HG02763 (cell line): ENCODE results near the gene CLIC3.

Experiments used
- ATAC-seq: cut with Tn5 transposase; IDR thresholded peaks from one replicate; pipeline ENCODE4 v1.9.1; 2021; ENCODE audit warnings: mild to moderate bottlenecking, moderate library complexity; ENCODE audit not compliant: unreplicated experiment

The CLIC3 gene

DNA sequence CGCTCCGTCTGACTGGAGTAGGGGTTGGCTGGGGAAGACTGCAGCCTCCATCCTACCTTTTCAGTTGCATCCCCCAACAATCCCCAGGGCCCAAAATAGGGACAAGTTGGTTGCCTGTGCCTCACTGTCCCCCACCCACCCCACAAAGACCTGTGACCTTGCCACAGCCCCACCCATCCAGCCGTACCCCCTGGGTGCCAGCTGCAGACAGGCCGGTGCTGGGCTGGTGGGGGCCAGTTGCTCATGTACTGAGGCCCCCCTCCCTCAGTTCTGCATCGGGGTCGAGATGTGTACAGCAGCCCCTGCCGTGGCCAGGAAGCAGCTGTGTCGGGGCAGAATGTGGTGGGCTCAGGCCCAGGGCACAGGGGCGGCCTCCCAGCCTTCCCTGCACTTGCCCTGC, 13.2 kb downstream of the CLIC3 start:
- ATAC-seq, result no peak

DNA sequence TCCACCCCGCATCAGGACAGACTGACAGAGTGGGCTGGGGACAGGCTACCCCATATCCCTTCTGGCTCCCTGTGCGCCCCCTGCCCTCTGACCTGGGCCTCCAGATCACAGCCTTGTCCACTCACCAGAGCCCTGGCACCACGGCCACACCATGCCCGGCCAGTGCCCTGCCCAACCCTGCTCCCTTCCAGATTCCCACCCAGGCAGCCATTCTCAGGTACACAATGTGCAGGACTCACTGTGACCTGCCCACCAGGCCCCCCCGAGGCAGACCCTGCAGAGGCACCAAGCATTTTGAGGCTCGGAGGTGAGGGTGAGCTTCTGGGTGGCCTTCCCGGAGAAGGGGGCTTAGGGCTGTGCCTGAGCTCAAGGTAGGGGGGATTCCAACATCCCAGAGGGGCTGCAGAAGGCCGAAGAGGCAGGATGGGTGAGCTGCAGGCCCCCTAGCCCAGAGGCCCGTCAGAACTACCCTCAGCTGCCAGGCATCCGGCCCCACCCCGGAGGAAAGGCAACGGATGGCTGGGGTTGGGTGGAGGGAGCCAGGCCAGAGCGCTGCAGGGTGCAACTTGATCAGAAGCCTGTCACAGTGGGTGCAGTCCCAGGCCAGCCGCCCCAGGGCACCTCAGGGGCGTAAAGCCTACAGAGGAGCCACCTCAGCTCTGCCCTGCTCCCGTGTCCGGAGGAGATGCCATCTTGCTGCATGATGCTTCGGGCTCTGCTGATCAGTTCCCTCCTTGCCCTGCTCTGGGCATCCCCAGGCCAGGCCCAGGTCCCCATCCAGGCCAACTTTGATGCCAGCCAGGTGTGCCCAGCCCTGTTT, 13.9 kb downstream of the CLIC3 start, which contains the start of gene LCNL1:
TSS of gene LCNL1 (plus strand) at position 762 of the 820 bp plus-strand sequence. CDS start 594 bp downstream, outside the sequence.
- no peak for ATAC-seq

DNA sequence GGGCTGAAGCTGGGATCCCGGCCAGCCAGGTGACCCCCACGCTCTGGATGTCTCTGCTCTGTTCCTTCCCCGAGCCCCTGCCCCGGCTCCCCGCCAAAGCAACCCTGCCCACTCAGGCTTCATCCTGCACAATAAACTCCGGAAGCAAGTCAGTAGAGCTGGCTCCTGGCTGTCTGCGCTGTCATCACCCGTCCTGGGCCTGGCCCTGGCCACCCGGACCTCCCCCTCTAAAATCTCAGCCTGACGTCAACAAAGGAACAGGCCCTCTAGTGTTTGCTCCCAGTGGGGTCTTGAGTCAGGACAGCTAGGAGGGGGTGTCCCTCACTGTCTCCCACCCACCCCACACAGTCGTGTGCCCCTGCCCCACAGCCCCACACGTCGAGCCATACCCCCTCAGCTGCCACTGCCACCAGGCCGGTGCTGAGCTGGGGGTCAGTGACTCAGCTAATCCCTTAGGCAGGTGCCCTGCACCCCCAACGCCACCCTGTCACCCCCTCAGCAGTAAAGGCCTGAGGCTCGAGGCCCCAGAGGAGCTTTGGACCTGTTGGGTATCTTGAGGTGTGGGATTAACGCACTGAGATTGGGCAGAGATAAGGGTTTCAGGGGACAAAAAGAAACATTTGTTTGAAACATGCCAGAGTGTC, 14.7 kb downstream of the CLIC3 start:
- no peak for ATAC-seq

DNA sequence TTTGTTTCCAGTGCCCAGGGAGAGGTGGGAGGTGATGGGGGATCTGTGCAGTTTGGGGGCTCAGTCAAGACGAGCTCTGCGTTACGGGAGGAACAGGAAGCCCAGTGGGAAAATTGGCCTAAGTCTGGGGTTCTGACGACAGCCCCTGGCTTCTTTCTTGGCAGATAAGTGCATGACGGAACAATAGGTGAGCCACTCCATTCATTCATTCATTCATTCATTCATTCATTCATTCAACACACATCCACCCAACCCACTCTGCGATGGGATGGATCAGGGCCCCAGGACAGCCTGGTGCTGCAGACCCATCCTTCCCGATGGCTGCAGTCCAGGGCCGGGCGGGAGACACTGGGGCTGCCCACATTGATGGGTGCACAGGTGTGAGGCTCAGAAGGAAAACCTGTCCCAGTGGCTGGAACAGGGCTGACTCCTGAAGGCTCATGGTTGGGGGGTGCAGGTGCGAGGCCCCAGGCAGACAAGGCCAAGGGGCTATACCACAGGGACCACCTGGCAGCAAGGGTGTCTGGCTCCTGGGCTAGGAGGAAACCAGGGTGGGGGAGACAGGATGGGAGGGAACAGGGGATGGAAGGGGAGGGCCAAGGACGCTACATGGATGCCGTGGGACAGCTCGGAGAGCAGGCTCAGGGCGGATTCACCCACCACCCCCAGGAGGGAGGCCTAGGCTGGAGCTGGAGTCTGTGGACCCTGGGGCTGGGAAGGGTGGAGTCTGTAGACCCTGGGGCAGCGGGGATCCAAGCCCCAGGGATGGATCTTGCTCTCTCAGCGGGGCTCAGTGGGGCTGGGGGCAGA, 15.5 kb downstream of the CLIC3 start:
- no peak for ATAC-seq

DNA sequence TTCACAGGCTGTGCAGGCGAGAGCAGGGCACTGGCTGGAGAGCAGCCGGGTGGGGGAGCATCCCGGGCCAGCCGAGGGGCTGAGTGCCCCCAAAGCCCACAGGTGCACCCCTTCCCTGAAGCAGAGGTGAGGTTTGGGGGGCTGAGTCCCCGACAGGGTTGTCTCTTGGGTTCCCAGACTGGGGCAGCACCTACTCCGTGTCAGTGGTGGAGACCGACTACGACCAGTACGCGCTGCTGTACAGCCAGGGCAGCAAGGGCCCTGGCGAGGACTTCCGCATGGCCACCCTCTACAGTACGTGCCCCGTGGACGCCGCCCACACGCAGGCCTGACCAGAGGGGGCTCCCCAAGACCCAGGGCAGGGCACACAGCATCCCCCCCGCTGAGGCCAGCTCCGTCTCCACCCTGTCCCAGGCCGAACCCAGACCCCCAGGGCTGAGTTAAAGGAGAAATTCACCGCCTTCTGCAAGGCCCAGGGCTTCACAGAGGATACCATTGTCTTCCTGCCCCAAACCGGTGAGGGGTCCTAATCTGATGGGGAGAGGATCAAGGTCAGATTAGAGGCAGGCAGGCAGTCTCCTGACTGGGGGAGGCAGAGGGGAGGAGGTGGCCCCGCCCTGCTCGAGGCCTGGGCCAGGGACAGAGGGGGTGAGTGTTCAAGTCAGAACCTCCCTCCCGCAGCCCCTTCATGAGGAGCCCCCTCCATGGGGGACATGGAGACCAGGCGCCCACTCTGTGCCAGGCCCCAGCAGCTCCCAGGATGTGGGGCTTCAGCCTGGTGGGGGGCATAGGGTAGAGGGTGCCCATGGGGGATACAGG, 16.4 kb downstream of the CLIC3 start:
- ATAC-seq, result no peak

DNA sequence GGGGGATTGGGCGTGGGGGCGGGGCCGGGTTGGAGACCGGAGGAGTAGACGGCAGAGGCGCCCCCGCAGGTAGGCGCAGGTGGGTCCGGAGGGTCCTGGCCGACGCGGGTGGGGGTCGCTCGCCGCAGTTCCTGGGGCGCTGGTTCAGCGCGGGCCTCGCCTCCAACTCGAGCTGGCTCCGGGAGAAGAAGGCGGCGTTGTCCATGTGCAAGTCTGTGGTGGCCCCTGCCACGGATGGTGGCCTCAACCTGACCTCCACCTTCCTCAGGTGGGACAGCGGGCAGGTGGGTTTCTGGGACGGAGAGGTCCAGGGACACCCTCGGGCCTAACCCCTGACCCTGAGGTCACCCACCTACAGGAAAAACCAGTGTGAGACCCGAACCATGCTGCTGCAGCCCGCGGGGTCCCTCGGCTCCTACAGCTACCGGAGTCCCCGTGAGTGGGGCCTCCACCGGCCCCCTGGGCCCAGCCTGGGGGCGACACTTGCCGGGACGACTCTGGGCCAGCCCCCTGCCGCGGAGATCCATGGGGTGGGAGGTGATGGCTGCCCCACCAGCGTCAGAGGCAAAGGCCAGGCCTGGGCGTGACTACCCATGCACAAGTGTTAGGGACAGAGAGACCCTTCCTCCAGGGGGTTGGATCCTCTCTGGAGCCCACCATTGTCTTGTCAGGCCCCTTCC, 17.4 kb downstream of the CLIC3 start:
- no peak for ATAC-seq

DNA sequence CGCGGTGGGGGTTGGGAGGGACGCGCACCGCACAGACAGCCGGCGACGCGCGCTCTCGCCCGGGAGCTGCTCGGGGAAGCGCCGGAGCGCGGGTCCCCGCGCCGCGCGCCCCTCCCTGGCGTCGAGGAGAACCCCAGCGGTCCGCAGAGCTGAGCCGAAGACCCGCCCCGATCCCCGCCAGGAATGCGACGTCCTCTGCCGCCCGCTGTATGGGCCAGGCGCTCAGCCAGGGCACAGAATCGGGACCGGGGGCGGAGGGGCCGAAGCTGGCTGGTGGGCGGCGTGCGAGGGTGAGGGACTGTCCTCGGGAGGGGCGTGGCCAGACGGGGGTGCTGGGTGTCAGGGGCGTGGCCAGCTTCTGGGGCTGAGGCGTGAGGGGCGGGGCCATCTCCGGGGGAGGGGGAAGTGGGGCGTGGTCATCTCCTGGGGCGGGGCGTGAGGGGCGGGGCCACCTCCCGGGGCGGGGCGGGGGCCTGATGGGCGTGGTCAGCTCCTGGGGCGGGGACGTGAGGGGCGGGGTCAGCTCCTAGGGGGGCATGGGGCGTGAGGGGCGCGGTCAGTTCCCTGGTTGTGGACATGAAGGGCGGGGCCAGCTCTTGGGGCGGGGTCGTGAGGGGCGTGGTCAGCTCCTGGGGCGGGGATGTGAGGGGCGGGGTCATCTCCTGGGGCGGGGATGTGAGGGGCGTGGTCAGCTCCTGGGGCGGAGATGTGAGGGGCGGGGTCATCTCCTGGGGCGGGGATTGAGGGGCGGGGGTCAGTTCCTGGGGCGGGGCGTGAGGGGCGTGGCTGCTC, 18.1 kb downstream of the CLIC3 start:
- no peak for ATAC-seq

DNA sequence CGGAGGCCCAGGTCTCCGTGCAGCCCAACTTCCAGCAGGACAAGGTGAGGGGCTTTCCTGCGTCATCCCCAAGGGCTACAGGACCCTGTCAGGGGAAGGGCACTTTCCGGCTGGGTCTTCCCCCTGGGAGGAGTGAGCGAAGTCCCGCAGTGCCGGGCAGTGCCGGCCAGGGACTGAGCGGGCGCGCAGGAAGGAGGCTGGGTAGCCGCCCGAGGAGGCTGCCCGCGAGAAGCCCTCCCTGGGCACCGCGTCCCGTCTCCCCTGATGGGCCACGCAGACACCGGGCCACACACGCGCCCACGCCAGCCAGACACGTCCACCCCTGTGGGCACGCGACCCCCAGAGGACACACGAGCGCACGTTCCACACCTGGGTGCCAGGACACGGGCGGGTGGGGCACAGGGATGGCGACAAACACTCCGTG, 18.7 kb downstream of the CLIC3 start:
- no peak for ATAC-seq

DNA sequence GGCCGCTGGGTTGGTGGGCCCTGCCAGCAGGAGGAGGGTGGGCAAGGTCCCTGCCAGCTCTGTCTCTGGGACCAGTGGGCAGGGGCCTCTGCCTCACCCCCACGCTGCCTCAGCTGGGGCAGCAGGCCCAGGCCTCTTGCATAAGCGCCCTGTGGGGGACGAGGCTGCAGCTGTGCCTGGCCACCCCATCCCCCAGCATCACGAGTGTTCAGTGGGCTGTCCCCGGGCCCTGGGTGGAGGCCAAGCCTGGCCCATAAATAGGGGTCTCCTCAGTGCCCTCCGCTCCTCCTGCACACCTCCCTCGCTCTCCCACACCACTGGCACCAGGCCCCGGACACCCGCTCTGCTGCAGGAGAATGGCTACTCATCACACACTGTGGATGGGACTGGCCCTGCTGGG, 19.1 kb downstream of the CLIC3 start, which contains the start of gene PTGDS:
TSS of gene PTGDS (plus strand) at position 282 of the 400 bp plus-strand sequence. CDS start at position 357, 75 bp downstream.
- no peak for ATAC-seq

DNA sequence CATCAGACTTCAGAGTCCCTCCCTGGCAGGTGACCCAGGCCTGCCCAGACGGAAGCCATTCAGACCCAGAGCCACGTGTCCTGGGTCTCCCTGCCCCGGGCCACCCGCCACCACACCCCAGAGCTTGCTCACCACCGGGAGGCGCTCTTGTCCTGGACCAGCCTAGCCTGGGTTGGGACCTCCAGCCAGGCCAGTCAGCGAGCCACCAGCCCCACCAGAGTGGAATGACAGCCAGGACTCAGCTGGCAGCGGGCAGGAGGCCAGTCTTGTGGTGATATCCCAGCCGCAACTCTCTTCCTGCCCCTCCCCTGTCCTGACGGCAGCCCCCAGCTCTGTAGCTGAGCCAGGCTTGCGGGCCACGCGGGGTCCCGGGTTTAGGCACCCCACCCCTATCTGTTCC, 20.7 kb downstream of the CLIC3 start:
- no peak for ATAC-seq

DNA sequence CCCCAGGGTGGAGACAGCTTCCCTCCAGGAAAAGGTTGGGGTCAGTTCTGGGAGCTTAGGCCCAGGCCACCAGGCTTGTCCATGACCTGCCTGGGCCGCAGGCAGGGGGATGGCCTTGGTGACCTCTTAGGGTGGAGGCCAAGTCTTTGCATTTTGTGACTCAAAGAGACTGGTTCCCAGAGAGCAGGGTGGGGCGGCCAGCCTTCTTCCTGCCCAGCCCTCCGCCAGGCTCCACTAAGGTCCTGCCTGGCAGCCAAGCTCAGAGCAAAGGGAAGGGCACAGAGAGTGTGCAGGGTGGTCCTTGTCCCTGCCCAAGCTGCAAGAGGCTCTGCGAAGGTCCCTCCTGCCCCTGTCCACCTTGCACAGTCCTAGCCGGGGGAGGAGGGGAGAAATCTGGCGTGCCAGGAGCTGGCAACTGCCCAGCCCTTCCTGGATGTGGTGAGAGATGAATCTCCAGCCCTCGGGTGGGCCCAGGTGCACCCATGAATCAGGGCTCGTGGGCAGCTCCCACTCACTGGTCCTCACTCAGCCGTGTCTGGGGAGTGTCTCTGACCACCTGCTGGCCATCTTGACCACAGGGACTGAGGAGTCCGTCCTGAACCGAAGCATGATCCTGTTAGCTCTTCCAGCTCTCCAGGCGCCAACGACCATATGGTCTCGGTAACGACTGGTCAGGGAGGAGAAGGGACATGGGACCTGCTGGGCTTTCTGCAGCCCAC, 21.4 kb downstream of the CLIC3 start:
- no peak for ATAC-seq

DNA sequence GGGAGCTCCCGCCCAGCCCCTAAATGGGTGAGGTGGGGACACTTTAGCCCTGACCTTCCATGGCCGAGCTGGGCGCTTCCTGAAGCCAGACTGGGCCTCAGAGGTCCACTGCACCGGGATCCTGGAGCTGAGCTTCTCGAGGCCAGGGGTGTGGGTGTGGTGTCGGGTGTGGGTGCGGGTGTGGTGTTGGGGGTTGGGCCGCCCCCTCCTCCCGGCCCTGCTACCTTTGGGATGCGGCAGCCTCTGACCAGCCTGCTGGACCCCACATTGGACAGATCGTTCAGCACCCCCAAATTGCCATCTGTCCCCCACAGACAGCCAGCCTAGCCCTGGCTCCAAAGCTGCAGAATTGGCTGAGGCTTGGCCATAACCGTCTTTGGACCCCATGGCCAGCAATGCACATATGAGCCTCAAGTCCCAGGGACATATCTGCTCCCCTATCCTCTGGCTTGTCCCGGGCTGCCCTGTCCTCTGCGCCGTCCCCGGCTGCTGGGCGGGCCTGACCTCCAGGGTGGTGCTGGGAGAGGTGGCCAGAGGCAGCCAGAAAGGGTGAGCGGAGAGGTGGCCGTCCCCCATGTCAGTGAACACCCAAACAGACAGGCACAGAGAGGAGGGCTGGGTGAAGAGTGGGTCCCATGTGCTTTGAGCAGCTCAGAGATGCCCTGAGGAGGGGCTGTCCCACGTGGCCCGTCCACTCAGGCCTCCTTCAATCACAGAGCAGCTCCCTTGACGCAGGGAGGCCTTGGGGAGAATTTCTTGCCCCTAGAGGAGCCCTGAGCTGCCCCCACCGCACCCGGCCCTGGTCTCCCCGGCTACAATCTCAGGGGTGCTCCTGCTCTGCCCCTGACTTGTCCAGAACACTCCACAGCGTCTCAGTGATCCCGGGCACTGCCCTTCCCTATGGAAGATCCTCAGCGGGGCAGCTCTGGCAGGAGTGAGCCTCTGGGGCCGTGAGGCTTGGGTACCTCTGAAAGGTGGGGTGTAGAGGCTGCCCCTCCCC, 22.4 kb downstream of the CLIC3 start:
- no peak for ATAC-seq

DNA sequence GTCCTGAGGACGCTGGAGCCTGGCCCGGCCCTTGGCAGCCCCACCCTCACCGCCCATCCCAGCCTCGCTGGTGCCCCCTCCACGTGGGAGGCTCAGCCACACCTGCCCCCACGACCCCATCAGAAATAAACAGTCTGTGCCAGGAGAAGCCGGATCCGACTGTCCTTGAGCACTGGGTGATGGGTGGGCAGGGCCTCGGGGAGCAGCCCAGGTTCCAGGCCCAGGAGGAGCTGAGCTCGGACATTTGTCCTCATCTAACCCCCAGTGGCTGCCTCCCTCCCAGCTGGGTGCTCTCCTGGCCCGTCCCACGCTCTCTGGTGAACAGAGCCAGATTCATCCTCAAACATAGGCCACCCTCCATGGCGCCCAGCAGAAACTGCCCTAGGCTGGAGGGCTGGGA, 23.6 kb downstream of the CLIC3 start:
- ATAC-seq, result no peak

DNA sequence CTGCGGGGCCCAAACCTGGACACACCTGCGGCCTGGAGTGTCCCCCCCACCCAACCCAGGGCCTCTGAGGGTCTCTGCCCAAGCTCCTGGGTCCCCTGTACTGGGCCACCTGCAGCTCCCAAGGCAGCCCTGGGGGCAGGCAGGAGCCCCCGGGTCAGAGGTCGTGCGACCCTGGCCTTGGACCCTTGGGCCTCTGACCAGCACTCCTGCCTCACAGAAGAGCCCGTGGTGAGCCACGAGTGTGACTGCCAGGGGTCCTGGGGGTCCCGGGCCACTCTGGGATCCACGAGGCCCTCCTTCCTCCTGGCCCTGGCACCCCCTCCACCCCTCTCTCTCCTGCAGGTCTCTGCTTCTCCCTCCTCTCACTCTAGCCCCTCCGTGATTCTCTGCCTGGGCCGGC, 24.0 kb downstream of the CLIC3 start:
- no peak for ATAC-seq

DNA sequence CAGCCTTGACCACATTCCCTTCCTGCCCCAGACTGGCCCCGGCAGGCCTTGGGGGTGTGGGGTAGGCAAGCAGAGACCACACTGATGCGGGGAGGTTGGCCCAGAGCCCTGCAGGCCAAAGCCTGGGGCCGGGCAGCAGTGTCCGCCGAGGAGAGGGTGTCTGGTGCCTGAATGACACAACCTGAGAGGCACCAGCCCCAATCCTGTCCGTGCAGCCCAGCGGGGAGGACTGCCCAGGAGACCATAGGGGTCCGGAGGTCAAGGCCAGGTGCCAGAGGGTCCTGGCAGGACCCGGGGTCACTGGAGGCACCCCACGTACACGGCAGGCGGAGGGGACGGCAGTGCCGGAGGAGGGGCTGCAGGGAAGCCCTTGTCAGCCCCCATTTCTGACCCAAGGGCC, 24.6 kb downstream of the CLIC3 start:
- no peak for ATAC-seq

DNA sequence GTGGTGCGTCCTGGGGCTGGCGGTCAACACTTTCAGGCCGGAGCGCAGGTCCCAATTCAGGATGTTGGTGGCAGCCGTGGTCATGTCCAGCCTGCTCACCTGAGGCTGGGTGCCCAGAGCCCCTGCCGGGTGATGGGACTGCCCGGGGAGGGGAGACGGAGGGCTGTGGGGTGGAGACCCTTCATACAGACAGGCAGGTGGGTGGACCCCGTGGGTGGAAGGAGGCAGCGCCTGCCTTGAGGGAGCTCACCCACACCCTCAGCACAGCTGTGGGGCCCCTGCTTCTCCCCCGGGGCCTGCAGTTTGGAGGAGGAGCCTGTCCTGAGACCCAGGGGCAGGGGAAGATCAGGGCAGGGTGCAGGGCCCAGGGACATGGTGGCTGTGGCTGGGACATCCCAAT, 26.0 kb downstream of the CLIC3 start:
- no peak for ATAC-seq

DNA sequence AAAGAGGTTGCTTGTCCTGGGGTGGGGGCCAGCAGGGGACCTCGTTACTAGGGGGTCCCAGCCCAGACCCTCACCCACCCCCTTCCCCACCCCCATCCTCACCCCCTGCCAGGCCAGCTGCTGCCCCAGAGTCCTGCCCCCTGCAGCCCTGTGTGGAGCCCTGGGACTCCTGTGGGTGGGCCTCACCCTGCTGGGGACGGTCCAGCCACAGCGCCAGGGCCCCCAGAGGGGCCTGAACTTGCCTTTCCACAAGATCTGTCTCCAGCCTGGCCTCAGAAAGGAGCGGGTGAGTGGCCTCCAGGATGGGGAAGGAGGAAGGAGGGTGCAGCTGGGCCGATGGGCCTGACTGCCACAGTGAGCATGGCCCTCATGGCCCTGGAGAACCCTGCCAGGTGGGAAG, 26.6 kb downstream of the CLIC3 start:
- ATAC-seq, result no peak
